Measurements from ENCODE around the gene LBP.

- TF ChIP-seq CTCF (IDR thresholded peaks at IDR 0.05; ENCODE audit: insufficient read depth, low read length), result no peak
- TF ChIP-seq REST (IDR thresholded peaks at IDR 0.05; ENCODE audit: insufficient replicate concordance, low read depth), result no peak
- no peak for TF ChIP-seq POLR2AphosphoS5 (IDR thresholded peaks at IDR 0.05; ENCODE audit: low read depth)
Observed at GRCh38 chr20:38336726-38337125, 9.6 kb upstream of the LBP start.

Data from HL-60 (cell line).